Heart left ventricle (tissue), 16 donors: ENCODE measurements around the gene MCC. TPM values are rescaled to one million over a fixed set of nuclear protein-coding genes. Genes with fewer than 3 reads are reported as not detected.

Experiments used
- ATAC-seq, 4 donors: fragments of 200-7000 bp; cut with Tn5 transposase; one replicate each; pipeline ENCODE4 v1.9.1; 2020 to 2022; ENCODE audit warnings: moderate library complexity in 4 of 4, mild to moderate bottlenecking in 3 of 4, moderate number of reproducible peaks in 1 of 4
- DNase-seq, 5 donors: peaks; one replicate each; pipeline ENCODE4 v3.0.0-alpha.2; 2020
- H3K27ac ChIP-seq, 12 donors: fragments of 200-600 bp; sonication (generic) in 4 of 12; one replicate each; pipeline versions ENCODE4 v1.5.0 to v1.8.0; 2016 to 2022; ENCODE audit warnings: mild to moderate bottlenecking in 2 of 12
- H3K27me3 ChIP-seq, 9 donors: fragments of 200-600 bp; sonication (generic) in 2 of 9; one replicate each; pipeline versions ENCODE4 v1.5.1 to v1.8.0; 2016 to 2022; ENCODE audit warnings: mild to moderate bottlenecking in 3 of 9
- H3K36me3 ChIP-seq, 9 donors: fragments of 200-600 bp; sonication (generic) in 2 of 9; one replicate each; pipeline versions ENCODE4 v1.5.0 to v1.8.0; 2018 to 2022; ENCODE audit warnings: mild to moderate bottlenecking in 2 of 9
- H3K4me1 ChIP-seq, 12 donors: fragments of 200-600 bp; sonication (generic) in 4 of 12; one replicate each; pipeline versions ENCODE4 v1.5.0 to v1.8.0; 2016 to 2022; ENCODE audit warnings: mild to moderate bottlenecking in 3 of 12
- H3K4me3 ChIP-seq, 12 donors: fragments of 200-600 bp; sonication (generic) in 4 of 12; one replicate each; pipeline versions ENCODE4 v1.5.0 to v1.8.0; 2017 to 2022; ENCODE audit warnings: mild to moderate bottlenecking in 9 of 12, moderate library complexity in 4 of 12
- H3K9me3 ChIP-seq, 12 donors: fragments of 200-600 bp; sonication (generic) in 4 of 12; one replicate each; pipeline versions ENCODE4 v1.5.0 to v1.8.0; 2016 to 2022; ENCODE audit warnings: mild to moderate bottlenecking in 1 of 12
- CTCF ChIP-seq, 12 donors: fragments of 200-600 bp; sonication (generic) in 4 of 12; IDR thresholded peaks; one replicate each; pipeline versions ENCODE4 v1.5.0 to v1.8.0; 2018 to 2022; ENCODE audit warnings: antibody characterized with exemption in 12 of 12, mild to moderate bottlenecking in 5 of 12
- POLR2A ChIP-seq, 2 donors: fragments of 450-650 bp; IDR thresholded peaks; one replicate each; pipeline ENCODE4 v1.6.1; 2017; ENCODE audit warnings: antibody characterized with exemption in 2 of 2, mild to moderate bottlenecking in 2 of 2, moderate library complexity in 2 of 2
- WGBS, 4 donors: extraction: QIAGEN DNeasy Blood & Tissue Kit in 2 of 4; methylation state at CpG; one replicate each; pipeline versions ENCODE4 v1.1.5 to v1.1.7; 2013 to 2018; 5-methylcytosine and 5-hydroxymethylcytosine counted together
- intact Hi-C, 10 donors: fragments of 100-400 bp; cut with DNase I; formaldehyde crosslinking; loops; one replicate each; pipeline versions ENCODE4 v1.11.1 to v1.14.2; 2022
- polyA plus RNA-seq, 2 donors: library from polyadenylated mRNA; stranded (reverse); fragments of 200-250 nt; gene quantifications; one replicate each; pipeline ENCODE4 v1.2.3, GENCODE V29; 2013
- total RNA-seq, 9 donors: library from RNA; depleted of rRNA in 2 of 9; stranded (reverse); fragments of >200 nt in 2 of 9; fragmentation: NEBNext Ultra II Directional in 3 of 9; extraction: Animal tissue kit (Norgen Biotek cat#: 25700) in 3 of 9; gene quantifications; one replicate each; pipeline versions ENCODE4 v1.1.0 to v1.2.4, GENCODE V29; 2016 to 2023
- donor health status: ischemic (EF 13 %, LVEDD 7.1; RV severe dilation, severe dysfunction).
- donor health status: healthy with polysubstance abuse.
- donor health status: DM: no; HTN: yes; CAD: no.
- donor health status: DM: no; HTN: no; CAD: no.
- donor health status: ischemic (EF 25% LVEDD 6.9; RV normal size, moderate dysfunction).
- donor health status: ischemic (EF 25% LVEDD 5.7; RV mildly dilated, moderate dysfunction).
- donor health status: healthy.
- donor health status: DM: yes; HTN: yes; CAD: no.
- donor health status: ischemic (EF 35%, LVEDD 5.7; RV mildly dilated, moderate dysfunction).
- donor health status: nonischemic (EF 11% LVEDD 7.7; RV severe dilation, severe dysfunction).
- donor health status: DM: yes; HTN: yes; CAD: no.
- donor health status: PGD.
- donor health status: ischemic (EF 29% LVEDD 5.4; RV normal size, mild dysfunction).
- donor health status: nonischemic (EF 23%, LVEDD 6.1; RV moderate dilation, normal function).

Gene MCC
- total and polyA plus RNA-seq, 11 donors, result 6.1 to 33.8 (median 24.3) TPM

GRCh38 chr5:113452941-113453340 is 35.3 kb downstream of the MCC start:
- no peak for ATAC-seq
- DNase-seq, result no peak
- Histone ChIP-seq H3K36me3 (no peaks in the 10 kb centered on the region), H3K4me1 (peaks cover 0 to 4% (median 0%) of the 10 kb centered on the region in 12 donors), H3K27ac (no peak overlapping the region), H3K27me3 (no peaks in the 10 kb centered on the region), H3K9me3 (no peaks in the 10 kb centered on the region), H3K4me3 (no peak overlapping the region)
- TF ChIP-seq CTCF (IDR thresholded peaks at IDR 0.05) (no peak), POLR2A (IDR thresholded peaks at IDR 0.05) (no peak)
- intact Hi-C loops, result no loop called here
- WGBS, 4 donors, result 93 to 98% (median 94%) methylated on average over 6 of the region's 6 CpGs

- intact Hi-C loops, result no loop called here
- ATAC-seq, result peak in 1 of 4 donors; percentile 26
- DNase-seq, result no peak
- no peak overlapping the region for H3K27ac ChIP-seq
- H3K27me3 ChIP-seq, result no peaks in the 10 kb centered on the region
- TF ChIP-seq CTCF (IDR thresholded peaks at IDR 0.05), result no peak
- H3K36me3 ChIP-seq, result no peaks in the 10 kb centered on the region
- H3K9me3 ChIP-seq, result no peaks in the 10 kb centered on the region
- H3K4me3 ChIP-seq, result no peak overlapping the region
- 10 to 29% (median 29%) methylated on average over 2 of the region's 2 CpGs for WGBS, 4 donors
- peaks cover 0 to 4% (median 0%) of the 10 kb centered on the region in 12 donors for H3K4me1 ChIP-seq
Observed at GRCh38 chr5:113451797-113452196, 36.5 kb downstream of the MCC start.

- peaks cover 0 to 4% (median 0%) of the 10 kb centered on the region in 12 donors for H3K9me3 ChIP-seq
- no peak for TF ChIP-seq POLR2A (IDR thresholded peaks at IDR 0.05)
- TF ChIP-seq CTCF (IDR thresholded peaks at IDR 0.05), result no peak
- no peak for DNase-seq
- WGBS, 4 donors, result 23 to 31% (median 26%) methylated on average over 2 of the region's 2 CpGs
- no peaks in the 10 kb centered on the region for H3K27me3 ChIP-seq
- no peak for ATAC-seq
- H3K4me3 ChIP-seq, result no peak overlapping the region
- no peak overlapping the region for H3K27ac ChIP-seq
- intact Hi-C loops, result no loop called here
- H3K4me1 ChIP-seq, result peaks cover 0 to 10% (median 0%) of the 10 kb centered on the region in 12 donors
- no peaks in the 10 kb centered on the region for H3K36me3 ChIP-seq
Observed at GRCh38 chr5:113450929-113451328, 37.3 kb downstream of the MCC start.

GRCh38 chr5:113450462-113450861 is 37.8 kb downstream of the MCC start:
- WGBS, 4 donors, result 63 to 82% (median 78%) methylated on average over 2 of the region's 2 CpGs
- Histone ChIP-seq H3K27me3 (no peaks in the 10 kb centered on the region), H3K9me3 (peaks cover 0 to 8% (median 0%) of the 10 kb centered on the region in 12 donors), H3K4me1 (peaks cover 0 to 10% (median 0%) of the 10 kb centered on the region in 12 donors), H3K4me3 (no peak overlapping the region), H3K36me3 (no peaks in the 10 kb centered on the region), H3K27ac (no peak overlapping the region)
- TF ChIP-seq POLR2A (IDR thresholded peaks at IDR 0.05) (no peak), CTCF (IDR thresholded peaks at IDR 0.05) (no peak)
- ATAC-seq (no peak), DNase-seq (no peak)
- intact Hi-C loops, result no loop called here
